Upper lobe of left lung (tissue), 4 donors: ENCODE data around the gene PTPN2.

Source experiments
- CTCF ChIP-seq, 6 experiments: fragments of 450-650 bp in 4 of 6; fragments of 200-600 bp in 2 of 6; sonication (generic) in 2 of 6; IDR thresholded peaks; one replicate each; pipeline ENCODE4 v1.5.1; 2016 to 2019; ENCODE audit warnings: antibody characterized with exemption in 6 of 6
- POLR2A ChIP-seq, 4 donors: fragments of 450-650 bp; IDR thresholded peaks; one replicate each; pipeline ENCODE4 v1.5.1; 2016 to 2017; ENCODE audit warnings: antibody characterized with exemption in 4 of 4, mild to moderate bottlenecking in 2 of 4

GRCh38 chr18:12930376-12930775, 46.3 kb upstream of the PTPN2 start:
- TF ChIP-seq POLR2A (IDR thresholded peaks at IDR 0.05) (no peak), CTCF (IDR thresholded peaks at IDR 0.05) (no peak)
